ENCODE measurements around the gene KPNA1. TPM values are rescaled to one million over a fixed set of nuclear protein-coding genes. Genes with fewer than 3 reads are reported as not detected.
A peak's percentile ranks its signal among the peaks of the same experiment; 100 is the strongest.

Gene KPNA1
- total RNA-seq, 1 donor from 2014 or later: 59.8 TPM

DNA sequence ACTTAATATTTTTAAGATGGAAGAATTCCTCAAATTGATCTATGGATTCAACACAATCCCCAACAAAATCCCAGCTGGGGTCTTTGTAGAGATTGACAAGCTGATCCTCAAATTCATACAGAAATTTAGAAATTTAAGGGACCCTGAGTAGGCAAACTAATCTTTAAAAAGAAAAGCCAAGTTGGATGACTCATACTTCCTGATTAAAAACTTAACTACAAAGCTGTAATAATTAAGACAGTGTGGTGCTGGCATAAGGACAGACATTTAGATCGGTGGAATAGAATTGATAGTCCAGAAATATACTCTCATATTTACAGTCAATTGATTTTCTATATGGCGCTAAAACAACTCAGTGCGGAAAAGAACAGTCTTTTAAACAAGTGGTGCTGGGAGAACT is 119.2 kb downstream of the KPNA1 start:
- DNase-seq (no peak), ATAC-seq (no peak)
- intact Hi-C loops (cut with micrococcal nuclease): no loop called here

DNA sequence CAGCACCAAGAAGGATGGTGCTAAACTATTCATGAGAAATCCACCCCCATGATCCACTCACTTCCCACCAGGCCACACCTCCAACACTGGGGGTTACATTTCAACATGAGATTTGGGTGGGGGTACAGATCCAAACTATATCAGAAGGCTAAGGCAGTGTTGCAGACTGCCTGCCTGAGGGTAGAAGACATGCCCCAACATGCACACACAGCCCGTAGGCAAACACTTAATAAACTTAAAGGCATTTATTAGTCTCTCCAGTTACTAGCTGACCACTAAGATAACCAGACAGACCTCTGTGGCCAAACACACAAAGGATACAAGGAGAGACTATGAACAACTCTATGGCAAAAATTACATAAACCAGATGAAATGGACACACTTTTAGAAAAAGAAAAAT is 120.6 kb downstream of the KPNA1 start:
- ATAC-seq: no peak
- DNase-seq: no peak
- intact Hi-C loops (cut with micrococcal nuclease): loop anchor here (5.0 kb wide), 1 partner anchor 283 kb away; no protein-coding TSS in a partner anchor

DNA sequence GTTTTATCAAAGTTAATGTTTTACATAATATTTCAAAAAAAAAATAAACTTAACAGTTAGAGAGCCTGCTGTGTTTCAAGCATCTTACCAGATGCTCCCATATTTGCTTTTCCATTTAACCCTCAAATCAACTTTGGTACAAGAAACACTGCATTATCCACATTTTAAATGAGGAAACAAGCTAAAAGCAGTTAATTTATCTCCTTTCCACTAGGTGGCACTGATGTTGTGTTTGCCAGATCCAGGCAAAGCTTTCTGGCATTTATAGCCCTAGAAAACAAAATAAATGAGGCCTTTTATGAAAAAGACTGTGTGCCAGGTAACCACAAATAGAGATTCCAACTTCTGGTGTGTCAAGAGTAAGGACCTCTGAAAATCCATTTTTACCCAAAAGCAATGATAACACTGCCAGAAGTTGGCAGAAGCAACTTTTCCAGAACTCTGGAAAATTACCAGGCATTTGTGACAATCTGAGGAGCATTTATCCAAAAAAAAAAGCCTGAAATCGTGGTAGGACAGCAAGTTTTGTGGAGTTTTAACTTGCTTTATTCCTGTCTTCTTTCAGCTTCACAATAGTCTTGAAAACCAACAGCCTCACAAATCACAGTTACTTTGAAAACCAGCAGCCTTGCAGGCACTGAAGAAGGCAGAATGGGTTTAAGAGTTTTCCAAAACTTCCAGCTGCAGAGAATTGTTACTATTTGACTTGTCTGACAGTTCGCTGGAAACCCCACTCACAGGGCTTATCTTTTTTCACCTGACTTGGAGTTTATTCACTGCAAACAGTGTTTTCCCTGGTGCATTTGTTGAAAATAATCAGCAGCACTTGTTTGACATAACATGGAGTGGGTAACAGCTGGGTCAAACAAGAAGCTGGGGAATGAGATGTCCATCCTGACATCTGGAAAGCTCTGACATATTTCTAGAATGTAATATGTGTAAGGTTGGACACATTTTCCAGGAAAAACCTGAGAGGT is 121.6 kb downstream of the KPNA1 start:
- ATAC-seq (peak; percentile 30), DNase-seq (no peak)
- intact Hi-C loops (cut with micrococcal nuclease): loop anchor here (5.0 kb wide), 1 partner anchor 284 kb away; no protein-coding TSS in a partner anchor

DNA sequence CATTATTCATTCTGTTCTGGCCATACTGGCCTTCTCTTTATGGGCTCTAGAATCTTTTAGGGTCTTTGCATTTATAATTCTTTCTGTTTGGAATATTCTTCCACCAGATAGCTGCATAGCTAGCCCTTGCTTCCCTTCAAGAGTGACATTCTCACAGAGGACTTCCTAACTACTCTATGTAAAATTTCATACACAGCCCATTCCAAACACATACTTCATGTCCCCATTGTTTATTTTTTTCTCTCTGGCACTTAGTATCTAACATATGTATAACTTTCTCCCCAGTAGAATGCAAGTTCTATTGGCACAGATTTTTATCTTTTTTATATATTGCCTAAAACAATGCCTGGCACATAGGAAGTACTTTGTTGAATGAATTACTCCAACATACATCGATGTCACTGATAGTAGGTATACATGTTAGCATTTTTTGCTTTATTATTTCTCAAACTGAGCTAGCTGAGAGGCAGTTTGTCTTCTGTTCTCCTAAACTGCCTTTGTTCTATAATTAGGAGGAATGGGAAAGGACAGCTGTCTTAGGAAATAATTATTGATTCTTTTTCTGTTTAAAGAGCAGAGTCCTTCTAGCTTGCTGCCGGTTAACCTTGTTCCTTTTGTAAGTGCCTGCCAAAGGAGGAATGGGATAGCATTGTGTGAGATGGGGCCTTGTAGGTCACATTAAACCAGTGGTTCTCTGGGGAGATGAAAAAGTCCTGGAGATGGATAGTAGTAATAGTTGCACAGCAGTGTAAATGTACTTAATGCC is 122.9 kb downstream of the KPNA1 start:
- intact Hi-C loops (cut with micrococcal nuclease): loop anchor here (5.0 kb wide), 1 partner anchor 285 kb away; no protein-coding TSS in a partner anchor
- ATAC-seq: no peak
- DNase-seq: no peak

DNA sequence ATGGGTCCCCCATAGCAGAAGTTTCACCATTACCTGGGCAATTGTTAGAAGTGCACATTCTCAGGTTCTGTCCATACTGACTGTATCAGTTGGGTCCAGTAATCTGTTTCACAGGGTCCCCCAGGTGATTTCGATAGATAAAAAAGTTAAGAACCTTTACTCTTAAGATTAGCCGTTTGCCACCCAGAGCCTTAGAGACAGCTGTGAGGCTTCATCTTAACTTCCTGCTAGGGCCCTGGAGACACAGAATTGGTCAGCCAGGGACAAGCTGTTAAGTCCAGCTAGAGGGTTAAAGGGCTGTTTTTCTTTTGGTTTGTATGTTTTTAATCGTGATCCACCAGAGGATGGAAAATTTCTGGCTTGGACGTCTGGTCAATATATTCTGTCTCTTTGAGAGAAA is 124.1 kb downstream of the KPNA1 start:
- no peak for DNase-seq
- ATAC-seq: peak; percentile 69
- intact Hi-C loops (cut with micrococcal nuclease): loop anchor here (5.0 kb wide), 1 partner anchor 287 kb away; no protein-coding TSS in a partner anchor

DNA sequence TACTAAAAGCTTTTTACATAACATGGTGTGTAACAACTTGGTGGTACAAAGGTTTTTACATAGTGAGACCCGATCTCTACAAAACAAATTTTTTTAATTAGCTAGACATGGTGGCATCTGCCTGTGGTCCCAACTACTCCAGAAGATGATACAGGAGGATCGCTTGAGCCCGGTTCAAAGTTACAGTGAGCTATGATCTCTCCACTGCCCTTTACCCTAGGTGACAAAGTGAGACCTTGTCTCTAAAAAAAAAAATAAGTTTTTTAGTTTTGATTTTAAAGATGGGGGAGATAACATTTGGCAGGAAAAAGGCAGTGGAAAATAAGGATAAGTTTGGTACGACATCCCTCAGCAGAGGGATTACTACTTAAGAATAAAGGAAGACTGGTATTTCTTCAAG is 124.8 kb downstream of the KPNA1 start:
- ATAC-seq (no peak), DNase-seq (no peak)
- intact Hi-C loops (cut with micrococcal nuclease): loop anchor here (5.0 kb wide), 1 partner anchor 287 kb away; no protein-coding TSS in a partner anchor

DNA sequence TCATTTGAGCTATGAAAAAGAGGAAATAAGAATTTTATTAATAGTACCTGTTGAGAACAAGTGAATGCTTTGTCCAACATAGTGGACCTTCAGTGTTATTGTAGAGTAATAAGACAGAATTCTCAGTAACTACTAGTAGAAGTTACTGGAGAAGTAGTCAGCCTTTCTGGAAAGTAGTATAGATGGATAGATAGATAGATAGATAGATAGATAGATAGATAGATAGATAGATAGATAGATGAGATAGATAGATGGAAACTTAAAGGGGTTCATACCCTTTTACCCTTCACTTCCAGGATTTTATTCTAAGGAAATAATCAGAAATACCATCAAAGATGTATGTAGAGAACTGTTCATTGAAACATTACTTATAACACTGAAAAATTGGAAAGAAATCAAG is 125.5 kb downstream of the KPNA1 start:
- intact Hi-C loops (cut with micrococcal nuclease): no loop called here
- ATAC-seq: no peak
- no peak for DNase-seq

DNA sequence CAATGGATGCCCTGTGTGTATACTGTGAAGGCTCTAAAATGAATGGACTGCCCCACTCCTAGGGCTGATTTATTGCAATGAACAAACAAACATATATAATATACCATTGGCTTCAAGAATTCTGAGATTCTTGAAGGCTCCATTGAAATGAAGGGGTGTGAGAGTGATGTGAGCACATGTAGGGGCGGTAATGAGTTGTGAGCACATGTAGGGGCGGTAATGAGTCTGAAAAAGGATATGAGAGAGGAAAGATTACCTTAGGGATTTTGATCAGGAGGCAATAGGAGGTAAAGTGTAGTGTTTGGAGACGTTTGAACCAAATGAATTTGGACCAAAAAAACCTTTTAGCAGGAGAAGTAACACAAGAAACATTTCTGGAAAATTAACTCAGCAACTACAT is 127.0 kb downstream of the KPNA1 start:
- DNase-seq (no peak), ATAC-seq (no peak)
- intact Hi-C loops (cut with micrococcal nuclease): no loop called here

DNA sequence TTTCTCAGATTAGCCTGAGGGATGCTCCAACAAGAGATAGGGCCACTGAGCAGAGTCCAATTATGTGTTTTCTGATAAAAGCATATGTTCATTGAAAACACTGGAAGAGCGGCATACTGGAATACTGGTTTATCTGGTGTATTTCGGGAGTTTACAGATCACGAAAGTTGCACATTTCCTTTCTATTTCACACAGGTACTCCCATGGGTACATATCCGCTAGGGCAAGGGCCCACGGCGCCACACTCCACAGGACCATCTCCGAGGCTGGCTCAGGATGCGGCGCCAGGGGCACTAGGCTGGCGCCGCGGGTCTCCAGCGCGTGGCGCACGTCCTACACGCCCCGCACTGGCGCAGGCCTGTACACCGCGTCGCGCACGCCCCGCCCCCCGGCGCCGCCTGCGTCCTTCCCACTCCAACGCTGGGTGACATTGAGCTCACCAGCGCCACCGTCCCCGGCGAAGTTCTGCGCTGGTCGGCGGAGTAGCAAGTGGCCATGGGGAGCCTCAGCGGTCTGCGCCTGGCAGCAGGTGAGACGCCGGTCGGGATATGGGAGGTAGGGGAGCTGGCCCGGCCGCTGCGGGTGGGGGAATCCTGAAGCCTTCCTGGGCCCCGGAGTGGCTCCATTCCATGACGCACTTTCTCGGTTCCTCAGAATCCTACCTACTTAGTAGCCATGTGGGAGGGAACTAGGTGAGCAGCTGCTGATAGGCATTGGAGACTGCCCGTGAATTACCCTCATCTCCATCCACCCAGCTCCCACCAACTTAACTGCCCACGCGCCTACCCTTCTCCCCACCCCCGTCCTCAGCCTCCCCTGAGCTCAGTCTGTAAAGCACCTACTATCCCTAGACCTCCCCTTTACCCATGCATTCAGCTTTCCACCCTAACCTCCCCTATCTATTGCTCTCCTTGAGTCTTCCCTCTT is 130.7 kb downstream of the KPNA1 start, which contains the start of gene FAM162A:
TSS of gene FAM162A (plus strand) at position 412 of the 927 bp plus-strand sequence. CDS start at position 496, 84 bp downstream.
- intact Hi-C loops (cut with micrococcal nuclease): no loop called here
- DNase-seq (peak; percentile 99), ATAC-seq (peak; percentile 98)

DNA sequence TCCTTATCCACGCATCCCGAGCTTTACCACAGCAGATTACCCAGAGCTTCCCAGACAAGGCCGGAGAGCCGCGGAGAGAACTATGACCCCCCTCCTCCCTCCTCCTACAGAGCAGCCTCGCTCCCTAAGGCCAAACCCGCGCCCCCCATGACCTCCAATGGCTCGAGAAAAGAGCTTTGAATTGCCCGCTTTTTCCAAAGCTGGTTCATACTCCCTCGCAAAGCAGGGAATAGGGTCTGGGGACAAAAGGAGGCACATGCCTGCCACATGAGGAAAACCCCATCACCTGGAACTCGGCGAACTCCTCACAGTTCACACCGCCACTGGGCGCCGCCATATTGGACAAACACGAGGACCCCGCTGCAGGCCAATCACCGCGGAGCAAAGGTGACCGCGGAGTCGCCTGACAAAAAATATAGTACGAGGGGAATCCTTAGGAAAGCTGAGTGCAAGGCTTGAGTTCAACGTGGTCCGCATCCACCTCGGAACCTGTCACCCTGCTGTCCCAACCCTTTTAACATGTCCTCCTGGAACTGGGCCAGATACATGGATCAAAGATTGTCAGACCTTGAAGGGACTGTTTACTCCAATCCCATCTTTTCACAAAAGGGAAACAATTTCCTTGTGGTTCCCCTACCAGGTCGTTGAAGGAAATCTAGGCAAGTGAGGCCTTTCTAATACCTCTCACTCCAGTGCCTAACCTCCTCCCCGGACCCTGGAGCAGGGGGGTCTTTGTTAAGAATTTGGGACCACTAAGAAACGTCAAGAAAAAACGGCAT is 131.7 kb downstream of the KPNA1 start, which contains the start of gene MIX23:
TSS of gene MIX23 (minus strand) at position 344 of the 779 bp plus-strand sequence. CDS start at position 337, 7 bp downstream.
- intact Hi-C loops (cut with micrococcal nuclease): no loop called here
- ATAC-seq: peak; percentile 87
- peak; percentile 90 for DNase-seq

DNA sequence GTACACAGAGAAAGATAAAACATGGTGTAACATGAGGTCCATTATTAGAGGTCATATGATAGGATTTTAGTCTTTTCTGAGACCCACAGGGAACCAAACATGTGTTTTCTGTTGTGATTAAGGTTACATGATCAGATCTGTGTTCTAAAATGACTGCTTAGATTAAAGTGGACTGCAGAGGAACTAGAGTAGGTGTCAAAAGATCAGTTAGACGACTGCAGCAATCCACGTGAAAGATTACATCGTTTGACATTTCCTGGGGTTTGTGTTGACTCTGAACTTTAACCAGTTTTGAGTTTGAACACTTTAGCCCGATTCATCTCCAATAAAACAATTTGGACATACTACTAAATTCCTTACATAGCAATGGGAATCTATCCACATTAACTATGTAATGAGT is 136.8 kb downstream of the KPNA1 start:
- intact Hi-C loops (cut with micrococcal nuclease): no loop called here
- no peak for DNase-seq
- ATAC-seq: no peak

DNA sequence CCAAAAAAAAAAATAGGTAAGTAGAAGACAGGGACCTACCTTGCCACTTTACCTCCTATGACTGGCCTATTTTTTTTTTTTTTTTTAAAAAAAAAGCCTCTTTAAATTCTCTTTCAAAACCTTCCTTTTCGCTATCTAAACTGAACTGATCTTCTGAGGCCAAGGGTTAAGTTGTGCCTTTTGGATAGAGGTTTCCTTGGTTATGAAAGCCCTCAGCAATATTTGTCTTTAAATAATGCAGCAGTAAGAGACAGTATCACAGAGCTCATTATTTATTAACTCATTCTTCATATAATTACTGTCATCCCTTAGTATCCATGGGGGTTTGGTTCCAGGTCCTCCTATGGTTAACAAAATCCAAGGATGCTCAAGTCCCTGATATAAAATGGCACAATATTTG is 140.7 kb downstream of the KPNA1 start:
- ATAC-seq (no peak), DNase-seq (no peak)
- intact Hi-C loops (cut with micrococcal nuclease): no loop called here

Other genes with a start within 250 kb of the KPNA1 start
- gene CSTA, start 189.7 kb downstream of the KPNA1 start, total RNA-seq: 1.5 TPM
- 28.6 TPM for gene MIX23, start 131.7 kb downstream of the KPNA1 start, total RNA-seq
- gene FAM162A, start 130.8 kb downstream of the KPNA1 start, total RNA-seq: 147 TPM
- 2.9 TPM for gene WDR5B, start 98.9 kb downstream of the KPNA1 start, total RNA-seq
- 11.8 TPM for gene PARP9, start 49.4 kb upstream of the KPNA1 start, total RNA-seq
- gene DTX3L, start 49.4 kb upstream of the KPNA1 start, total RNA-seq: 10.5 TPM
- gene PARP15, start 62.7 kb upstream of the KPNA1 start, total RNA-seq: 0.52 TPM
- 13.3 TPM for gene PARP14, start 165.9 kb upstream of the KPNA1 start, total RNA-seq

Data from left ventricle myocardium superior (tissue), 1 donor.